ENCODE measurements around the gene CAMKK1. TPM values are rescaled to one million over a fixed set of nuclear protein-coding genes. Genes with fewer than 3 reads are reported as not detected.

CAMKK1 gene
- total RNA-seq, 1 donor from 2014 or later, result 3.6 TPM

DNA sequence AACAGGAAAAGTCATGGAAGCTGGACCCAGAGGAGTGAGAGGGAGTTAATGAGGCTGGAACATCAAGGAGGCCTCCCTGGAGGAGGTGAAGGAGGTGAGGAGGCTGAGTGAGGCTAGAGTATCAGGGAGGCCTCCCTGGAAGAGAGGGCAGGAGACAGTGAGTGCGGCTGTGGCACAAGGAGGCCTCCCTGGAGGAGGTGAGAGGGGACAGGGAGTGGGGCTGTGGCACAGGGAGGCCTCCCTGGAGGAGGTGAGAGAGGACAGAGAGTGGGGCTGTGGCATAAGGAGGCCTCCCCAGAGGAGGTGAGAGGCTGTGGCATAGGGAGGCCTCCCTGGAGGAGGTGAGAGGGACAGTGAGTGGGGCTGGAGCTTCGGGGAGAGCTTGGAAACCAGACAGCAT, 5.5 kb downstream of the CAMKK1 start:
- no peak for DNase-seq (ENCODE audit: low spot score in 2 of 2)
- Histone ChIP-seq H3K4me1 (peaks cover 16 to 42% of the 10 kb centered on the region in 2 donors), H3K9me3 (no peaks in the 10 kb centered on the region), H3K27me3 (no peaks in the 10 kb centered on the region), H3K4me3 (no peak overlapping the region), H3K27ac (peak overlapping the region; percentile 81 to 85), H3K36me3 (peaks cover 10 to 27% of the 10 kb centered on the region in 2 donors)
- TF ChIP-seq, protein P1, sequence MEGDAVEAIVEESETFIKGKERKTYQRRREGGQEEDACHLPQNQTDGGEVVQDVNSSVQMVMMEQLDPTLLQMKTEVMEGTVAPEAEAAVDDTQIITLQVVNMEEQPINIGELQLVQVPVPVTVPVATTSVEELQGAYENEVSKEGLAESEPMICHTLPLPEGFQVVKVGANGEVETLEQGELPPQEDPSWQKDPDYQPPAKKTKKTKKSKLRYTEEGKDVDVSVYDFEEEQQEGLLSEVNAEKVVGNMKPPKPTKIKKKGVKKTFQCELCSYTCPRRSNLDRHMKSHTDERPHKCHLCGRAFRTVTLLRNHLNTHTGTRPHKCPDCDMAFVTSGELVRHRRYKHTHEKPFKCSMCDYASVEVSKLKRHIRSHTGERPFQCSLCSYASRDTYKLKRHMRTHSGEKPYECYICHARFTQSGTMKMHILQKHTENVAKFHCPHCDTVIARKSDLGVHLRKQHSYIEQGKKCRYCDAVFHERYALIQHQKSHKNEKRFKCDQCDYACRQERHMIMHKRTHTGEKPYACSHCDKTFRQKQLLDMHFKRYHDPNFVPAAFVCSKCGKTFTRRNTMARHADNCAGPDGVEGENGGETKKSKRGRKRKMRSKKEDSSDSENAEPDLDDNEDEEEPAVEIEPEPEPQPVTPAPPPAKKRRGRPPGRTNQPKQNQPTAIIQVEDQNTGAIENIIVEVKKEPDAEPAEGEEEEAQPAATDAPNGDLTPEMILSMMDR (IDR thresholded peaks at IDR 0.05), result no peak
- intact Hi-C loops (cut with DNase I), result no loop called here

DNA sequence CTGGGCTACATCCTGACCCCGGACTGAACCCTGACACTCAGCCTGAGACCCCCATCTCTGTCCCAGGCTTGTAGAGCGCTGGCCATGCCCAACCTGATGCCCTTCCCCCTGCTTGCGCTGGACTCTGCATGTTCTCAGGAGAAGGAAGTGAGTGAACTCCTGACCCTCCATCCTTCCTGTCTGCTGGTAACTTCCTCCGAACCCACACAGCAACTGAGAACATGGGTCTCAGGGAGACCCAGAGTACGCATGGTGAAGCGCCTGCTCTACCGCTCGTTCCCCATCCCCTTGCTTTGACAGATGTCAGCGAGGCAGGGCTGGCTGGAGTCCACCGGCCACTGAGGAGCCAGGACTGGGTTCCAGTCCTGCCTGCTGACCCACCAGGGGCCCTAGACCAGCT, 6.1 kb downstream of the CAMKK1 start:
- peak in 1 of 2 donors; percentile 75 for DNase-seq (ENCODE audit: low spot score in 2 of 2)
- no peak overlapping the region for H3K4me3 ChIP-seq
- H3K36me3 ChIP-seq, result peaks cover 10 to 32% of the 10 kb centered on the region in 2 donors
- H3K9me3 ChIP-seq, result no peaks in the 10 kb centered on the region
- intact Hi-C loops (cut with DNase I), result no loop called here
- H3K4me1 ChIP-seq, result peaks cover 14 to 36% of the 10 kb centered on the region in 2 donors
- no peaks in the 10 kb centered on the region for H3K27me3 ChIP-seq
- TF ChIP-seq, protein P1 (IDR thresholded peaks at IDR 0.05), result no peak
- H3K27ac ChIP-seq, result peak overlapping the region in 1 of 2 donors; percentile 81

DNA sequence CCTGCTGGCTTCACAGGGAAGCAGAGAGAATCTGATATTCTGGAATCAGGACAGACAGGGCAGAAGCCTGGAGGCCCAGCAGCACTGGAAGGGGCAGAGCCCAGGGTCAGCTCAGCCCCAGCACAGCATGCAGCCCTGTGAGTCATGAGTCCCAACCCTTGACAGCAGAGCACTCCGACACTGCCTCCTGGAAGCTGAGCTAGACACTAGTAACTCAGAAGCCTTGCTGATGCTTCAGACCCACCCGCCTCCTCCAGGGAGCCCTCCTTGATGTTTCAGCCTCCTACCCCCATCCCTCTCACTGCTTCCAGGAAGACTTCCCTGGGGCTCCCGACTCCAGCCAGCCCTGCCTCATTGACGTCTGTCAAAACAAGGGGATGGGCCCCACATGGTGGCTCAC, 6.9 kb downstream of the CAMKK1 start:
- H3K4me1 ChIP-seq, result peaks cover 9 to 29% of the 10 kb centered on the region in 2 donors

DNA sequence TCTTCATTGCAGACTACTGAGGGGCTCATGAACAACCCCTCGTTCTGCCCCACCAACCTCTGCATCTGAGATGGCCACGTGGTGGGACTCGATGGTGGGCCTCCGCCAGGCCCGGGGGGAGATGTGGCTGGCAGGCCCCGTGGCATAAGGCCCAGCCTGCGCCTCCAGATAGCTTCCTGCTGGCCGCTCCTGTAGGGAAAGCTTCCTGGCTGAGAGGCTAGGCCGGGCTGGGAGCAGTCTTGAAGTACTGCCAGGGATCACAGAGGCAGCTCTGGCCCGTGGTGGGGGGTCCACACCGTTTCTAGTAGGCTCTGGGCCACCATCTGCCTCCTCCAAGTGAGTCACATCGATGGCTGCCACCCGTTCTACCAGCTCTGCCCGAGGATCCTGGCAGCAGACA, 7.6 kb downstream of the CAMKK1 start:
- no peak overlapping the region for H3K27ac ChIP-seq
- no peaks in the 10 kb centered on the region for H3K27me3 ChIP-seq
- no peak for DNase-seq (ENCODE audit: low spot score in 2 of 2)
- no peaks in the 10 kb centered on the region for H3K9me3 ChIP-seq
- TF ChIP-seq, protein P1 (IDR thresholded peaks at IDR 0.05), result no peak
- H3K4me1 ChIP-seq, result peaks cover 6 to 22% of the 10 kb centered on the region in 2 donors
- peaks cover 10 to 32% of the 10 kb centered on the region in 2 donors for H3K36me3 ChIP-seq
- no peak overlapping the region for H3K4me3 ChIP-seq
- intact Hi-C loops (cut with DNase I), result no loop called here

More for the DNA sequence above, 6.9 kb downstream of the CAMKK1 start:
- Histone ChIP-seq H3K36me3 (peaks cover 10 to 32% of the 10 kb centered on the region in 2 donors), H3K4me3 (no peak overlapping the region), H3K27ac (no peak overlapping the region), H3K9me3 (no peaks in the 10 kb centered on the region), H3K27me3 (no peaks in the 10 kb centered on the region)
- no peak for DNase-seq (ENCODE audit: low spot score in 2 of 2)
- TF ChIP-seq, protein P1 (IDR thresholded peaks at IDR 0.05), result no peak
- intact Hi-C loops (cut with DNase I), result no loop called here

DNA sequence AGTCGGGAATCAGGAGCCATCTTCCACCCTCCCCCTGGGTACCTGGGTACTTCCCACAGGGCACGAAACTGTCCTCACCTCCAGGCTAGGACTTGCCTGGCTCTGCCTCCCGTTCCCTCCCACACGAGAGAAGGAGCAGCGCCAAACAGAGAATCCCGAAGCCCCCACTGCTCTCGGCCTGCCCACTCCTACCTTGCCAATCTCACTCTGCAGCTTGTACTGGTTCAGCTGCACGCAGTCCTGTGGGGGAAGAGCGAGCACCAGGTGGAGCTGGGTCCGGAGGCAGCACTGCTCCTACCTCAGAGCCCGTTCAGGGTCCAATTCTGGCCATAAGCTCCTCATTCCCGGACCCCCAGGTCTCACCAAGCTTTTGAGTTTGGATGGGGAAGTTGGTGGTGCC, 8.7 kb downstream of the CAMKK1 start:
- Histone ChIP-seq H3K27ac (no peak overlapping the region), H3K4me3 (no peak overlapping the region), H3K27me3 (no peaks in the 10 kb centered on the region), H3K4me1 (peaks cover 0 to 12% of the 10 kb centered on the region in 2 donors), H3K9me3 (no peaks in the 10 kb centered on the region), H3K36me3 (peaks cover 10 to 32% of the 10 kb centered on the region in 2 donors)
- no peak for DNase-seq (ENCODE audit: low spot score in 2 of 2)
- TF ChIP-seq, protein P1 (IDR thresholded peaks at IDR 0.05), result no peak
- intact Hi-C loops (cut with DNase I), result no loop called here

DNA sequence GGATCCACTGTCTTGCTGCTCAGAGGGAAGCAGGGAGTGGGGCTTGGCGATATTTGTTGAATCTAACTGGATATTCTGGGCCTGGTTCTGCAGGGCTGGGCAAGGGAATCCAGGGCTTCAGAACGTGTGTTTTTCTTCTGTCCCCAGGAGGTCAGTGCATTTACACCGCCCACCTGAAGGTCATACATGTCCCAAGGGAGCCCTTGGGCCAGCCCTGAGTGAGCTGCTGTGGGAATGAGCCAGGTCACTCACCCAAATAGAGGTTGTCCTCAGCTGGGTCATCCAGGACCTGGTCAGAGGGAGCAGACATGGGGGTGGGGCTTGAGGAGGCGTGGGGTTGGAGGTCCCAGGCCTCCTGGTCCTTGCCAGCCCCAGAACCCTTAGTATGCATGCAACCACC, 10.6 kb downstream of the CAMKK1 start:
- Histone ChIP-seq H3K9me3 (no peaks in the 10 kb centered on the region), H3K4me1 (peaks cover 0 to 2% of the 10 kb centered on the region in 2 donors), H3K27ac (no peak overlapping the region), H3K36me3 (peaks cover 10 to 37% of the 10 kb centered on the region in 2 donors), H3K4me3 (no peak overlapping the region), H3K27me3 (no peaks in the 10 kb centered on the region)
- intact Hi-C loops (cut with DNase I), result no loop called here
- TF ChIP-seq, protein P1 (IDR thresholded peaks at IDR 0.05), result no peak
- no peak for DNase-seq (ENCODE audit: low spot score in 2 of 2)
